Measurements from ENCODE around the gene RNU1-4.
"Not testable (repeated sequence)": the region's sequence is repeated elsewhere in the genome, so short reads cannot be mapped to it uniquely, and the experiment has no call there.

Gene RNU1-4

DNA sequence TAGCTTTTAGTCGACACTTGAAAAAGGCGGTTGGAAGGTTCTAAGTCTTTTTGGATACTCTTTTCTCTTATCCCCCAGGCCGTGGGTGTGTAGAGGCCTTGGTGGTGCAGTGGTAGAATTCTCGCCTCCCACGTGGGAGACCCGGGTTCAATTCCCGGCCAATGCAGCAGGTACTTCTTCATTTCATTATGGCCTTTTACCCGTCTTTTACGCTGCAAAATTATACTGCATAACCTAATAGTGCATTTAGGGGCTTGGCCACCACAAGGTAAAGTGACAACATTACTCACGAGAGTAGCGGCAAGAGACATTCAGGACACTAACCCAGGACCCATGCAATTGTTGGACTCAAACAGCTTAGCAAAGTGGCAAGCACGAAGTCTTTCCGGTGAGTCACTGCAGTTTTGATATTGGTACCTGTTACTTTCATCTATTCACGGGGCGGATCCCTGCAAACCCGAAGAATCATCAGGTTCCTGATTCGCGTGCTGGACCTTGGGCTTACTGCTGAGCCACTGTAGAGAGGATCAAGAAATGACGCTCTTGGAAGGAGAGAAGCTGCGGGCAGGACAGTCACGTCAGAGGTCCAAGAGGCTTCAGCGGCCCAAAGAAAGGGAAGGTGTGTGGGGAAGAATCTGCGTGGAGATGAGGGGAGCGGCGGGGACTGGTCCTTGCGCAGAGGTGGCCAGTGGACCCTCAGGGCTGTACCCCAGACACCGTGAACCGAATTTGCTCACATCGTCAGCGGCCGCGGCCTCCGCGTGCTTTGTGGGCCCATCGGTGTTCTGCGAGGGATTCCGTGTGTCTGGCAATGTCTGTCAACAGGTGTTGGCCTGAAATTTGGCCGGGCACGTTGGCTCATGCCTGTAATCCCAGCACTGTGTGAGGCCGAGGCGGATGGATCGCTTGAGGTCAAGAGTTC, 12.9 kb upstream of the RNU1-4 start:
- TF ChIP-seq, protein P1, sequence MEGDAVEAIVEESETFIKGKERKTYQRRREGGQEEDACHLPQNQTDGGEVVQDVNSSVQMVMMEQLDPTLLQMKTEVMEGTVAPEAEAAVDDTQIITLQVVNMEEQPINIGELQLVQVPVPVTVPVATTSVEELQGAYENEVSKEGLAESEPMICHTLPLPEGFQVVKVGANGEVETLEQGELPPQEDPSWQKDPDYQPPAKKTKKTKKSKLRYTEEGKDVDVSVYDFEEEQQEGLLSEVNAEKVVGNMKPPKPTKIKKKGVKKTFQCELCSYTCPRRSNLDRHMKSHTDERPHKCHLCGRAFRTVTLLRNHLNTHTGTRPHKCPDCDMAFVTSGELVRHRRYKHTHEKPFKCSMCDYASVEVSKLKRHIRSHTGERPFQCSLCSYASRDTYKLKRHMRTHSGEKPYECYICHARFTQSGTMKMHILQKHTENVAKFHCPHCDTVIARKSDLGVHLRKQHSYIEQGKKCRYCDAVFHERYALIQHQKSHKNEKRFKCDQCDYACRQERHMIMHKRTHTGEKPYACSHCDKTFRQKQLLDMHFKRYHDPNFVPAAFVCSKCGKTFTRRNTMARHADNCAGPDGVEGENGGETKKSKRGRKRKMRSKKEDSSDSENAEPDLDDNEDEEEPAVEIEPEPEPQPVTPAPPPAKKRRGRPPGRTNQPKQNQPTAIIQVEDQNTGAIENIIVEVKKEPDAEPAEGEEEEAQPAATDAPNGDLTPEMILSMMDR (IDR thresholded peaks at IDR 0.05) = no peak
- TF ChIP-seq ZFX (IDR thresholded peaks at IDR 0.05; ENCODE audit: borderline replicate concordance) = no peak

DNA sequence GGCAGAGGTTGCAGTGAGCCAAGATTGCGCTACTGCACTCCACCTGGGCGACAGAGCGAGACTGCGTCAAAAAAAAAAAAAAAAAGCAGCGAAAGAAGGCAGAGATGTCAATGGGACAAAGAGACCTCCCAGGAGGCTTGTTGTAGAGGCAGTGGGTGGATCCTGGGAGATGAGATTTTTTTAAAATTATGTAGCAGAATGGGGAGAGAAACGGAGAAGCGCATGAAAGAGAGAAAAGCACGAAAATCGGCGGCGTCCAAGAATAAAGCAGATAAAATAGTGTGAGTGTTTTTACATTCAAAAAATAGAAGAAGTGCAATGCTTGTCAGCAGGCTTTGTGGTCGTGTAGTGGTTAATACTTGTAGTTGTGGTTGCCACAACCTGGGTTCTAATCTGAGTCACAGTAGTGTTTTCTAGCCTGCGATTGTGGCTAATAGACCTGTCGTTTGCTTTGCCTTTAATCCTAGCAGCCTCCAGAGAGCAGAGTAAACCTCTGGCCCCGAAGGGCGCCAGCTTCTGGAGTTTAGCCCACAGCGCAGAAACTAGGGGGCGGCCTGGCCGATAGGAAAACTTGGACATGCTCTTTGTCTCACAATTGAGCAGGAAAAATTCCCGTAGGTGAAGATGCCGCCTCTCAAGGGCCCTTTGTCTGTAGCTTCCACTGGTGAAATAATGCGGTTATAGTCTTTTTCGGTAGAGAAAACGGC, 11.9 kb upstream of the RNU1-4 start:
- H3K27ac ChIP-seq = not testable (repeated sequence)

More for the DNA sequence above, 12.9 kb upstream of the RNU1-4 start:
- H3K27ac ChIP-seq = 0 out of 2 replicates have a peak overlapping the region, but pooled peaks have one; percentile 21

DNA sequence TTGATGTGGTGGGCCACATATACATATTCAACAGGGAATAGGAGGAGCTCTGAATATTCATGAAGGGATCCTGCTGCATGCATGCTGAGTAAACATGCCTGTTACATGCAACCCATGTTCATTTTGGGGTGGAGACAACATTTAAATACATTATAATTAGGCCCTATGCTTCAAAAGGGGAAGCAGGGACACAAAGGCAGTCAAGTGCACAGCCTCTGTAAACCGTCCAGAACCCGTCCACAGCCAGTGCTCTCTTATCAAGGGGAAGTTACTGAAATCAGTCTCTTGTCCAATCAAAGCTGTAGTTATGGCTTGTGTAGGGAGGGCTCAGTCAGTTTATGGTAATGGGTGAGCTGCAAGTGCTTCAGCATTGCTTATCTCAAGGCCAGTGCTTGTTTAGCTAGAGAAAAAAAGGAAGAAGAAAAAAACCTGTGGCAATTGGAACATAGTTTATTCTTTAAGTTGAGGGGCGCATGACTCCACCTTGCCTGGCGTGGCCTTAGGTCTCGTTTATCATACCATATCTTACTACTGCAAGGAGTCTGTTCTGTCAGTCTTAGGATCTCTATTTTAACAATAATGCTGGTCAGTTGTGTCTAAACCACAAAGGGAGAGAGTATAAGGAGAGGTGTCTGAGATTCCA, 7.9 kb upstream of the RNU1-4 start:
- H3K27ac ChIP-seq = not testable (repeated sequence)

DNA sequence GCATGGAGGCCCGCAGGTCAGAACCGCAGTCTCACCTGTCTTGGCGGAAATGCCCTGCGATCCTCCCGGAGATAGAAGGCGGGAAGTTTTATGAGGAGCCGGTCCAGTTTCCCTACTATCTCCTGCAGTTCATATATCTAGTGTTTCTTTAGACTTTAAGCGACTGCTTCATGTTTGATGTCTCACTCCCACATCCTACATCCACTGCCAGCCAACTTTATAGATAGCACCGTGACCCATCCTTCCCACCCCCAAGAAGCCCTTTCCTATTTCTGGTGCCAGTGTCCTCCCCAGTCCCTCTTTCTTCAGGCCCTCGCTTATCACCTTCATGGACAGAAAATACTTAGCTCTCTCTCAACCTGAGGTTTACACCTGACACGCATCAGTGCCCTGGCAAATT, 914 bp downstream of the RNU1-4 start:
- H3K27ac ChIP-seq = not testable (repeated sequence)

DNA sequence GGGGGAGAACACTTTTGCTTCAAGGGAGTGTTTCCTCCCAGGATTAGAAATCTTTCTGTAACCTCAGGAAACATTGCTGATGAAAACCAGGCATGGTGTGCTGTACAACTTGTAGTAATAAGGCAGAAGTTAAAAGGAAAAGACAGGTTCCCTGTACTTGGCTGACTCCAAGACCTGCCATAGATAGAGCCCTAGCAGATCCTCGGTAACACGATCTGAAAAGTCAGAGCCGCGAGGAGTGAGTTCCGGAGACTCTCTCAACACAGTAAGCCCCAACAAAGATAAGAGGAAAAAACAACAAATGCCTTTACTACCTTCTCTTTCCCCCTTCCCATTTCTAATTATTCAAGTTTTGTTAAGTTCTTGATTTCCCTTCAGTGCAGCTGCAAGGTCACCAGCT, 7.3 kb downstream of the RNU1-4 start:
- not testable (repeated sequence) for H3K27ac ChIP-seq

DNA sequence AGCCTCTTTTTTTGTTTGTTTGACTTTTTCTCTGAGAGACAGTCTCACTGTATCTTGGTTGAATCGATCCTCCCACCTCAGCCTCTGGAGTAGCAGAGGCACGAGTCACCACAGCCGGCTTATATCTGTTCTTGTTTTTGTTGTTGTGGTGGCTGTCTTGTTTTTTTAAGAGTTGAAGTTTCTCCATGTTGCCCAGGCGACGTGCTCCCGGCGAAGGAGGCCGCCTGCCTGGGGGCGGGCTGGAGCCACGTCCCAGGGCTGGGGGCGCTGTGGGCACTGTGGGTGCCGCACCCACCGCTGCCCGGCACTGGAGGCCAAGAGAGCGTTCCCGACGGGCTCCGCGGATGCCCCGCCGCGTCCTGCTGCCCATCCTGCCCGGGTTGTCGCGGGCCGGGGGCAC, 8.4 kb downstream of the RNU1-4 start:
- not testable (repeated sequence) for H3K27ac ChIP-seq

DNA sequence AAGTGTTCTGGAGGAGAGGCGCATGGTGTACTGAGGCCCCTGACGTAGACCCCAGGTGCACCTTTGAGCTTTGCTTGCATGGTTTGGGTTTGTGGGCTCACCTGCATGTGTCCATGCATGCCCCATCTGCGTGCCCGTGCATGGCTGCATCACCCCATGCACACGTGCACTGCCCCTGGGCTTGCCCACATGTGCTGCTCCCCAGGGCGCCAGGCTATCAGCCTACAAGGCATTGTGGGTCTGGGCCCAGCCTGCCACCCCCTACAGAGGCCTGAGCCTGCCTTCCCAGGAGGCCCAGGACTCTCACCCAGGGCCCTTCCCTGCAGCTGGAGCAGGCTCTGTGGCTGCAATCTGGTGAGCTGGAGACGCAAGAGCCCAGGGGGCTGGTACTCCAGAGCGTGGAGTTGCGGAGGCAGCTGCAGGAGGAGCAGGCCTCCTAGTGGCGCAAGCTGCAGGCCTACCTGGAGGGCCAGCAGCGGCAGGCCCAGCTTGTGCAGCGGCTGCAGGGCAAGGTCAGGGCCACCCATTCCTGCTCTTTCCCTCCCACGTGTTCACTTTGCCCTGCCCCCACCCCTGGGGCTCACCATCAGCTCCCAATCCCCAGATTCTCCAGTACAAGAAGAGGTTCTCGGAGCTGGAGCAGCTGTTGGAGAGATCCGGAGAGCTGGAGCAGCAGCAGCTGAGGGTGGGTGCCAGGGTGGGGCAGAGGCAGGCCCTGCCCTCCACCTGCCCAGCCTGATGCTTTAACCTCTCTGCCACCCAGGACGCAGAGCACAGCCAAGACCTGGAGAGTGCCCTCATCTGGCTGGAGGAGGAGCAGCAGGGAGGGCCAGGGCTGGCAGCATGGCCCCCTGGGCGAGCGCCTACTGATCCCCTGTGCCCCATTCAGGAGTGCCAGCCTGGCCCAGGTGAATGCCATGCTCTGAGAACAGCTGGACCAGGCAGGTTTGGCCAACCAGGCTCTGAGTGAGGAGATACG, 9.9 kb downstream of the RNU1-4 start:
- not testable (repeated sequence) for H3K27ac ChIP-seq

DNA sequence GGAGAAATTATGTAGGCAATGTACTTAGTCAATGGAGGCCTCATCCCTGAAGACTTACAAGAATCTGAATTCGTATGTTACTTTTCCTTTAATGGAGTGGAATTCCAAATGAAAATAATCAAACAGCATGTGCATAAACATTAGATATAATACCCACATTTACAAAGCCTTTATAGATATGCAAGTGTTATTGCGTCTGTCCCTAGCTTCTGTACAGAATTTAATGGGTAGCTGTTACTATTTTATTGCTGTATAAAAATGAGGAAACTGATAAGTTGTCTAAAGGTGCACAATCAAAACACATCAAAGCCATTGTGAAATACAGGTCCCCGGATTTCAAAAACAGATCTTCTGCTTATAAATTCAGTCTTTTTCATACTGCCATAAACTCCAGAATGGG, 12.5 kb downstream of the RNU1-4 start:
- not testable (repeated sequence) for H3K27ac ChIP-seq

DNA sequence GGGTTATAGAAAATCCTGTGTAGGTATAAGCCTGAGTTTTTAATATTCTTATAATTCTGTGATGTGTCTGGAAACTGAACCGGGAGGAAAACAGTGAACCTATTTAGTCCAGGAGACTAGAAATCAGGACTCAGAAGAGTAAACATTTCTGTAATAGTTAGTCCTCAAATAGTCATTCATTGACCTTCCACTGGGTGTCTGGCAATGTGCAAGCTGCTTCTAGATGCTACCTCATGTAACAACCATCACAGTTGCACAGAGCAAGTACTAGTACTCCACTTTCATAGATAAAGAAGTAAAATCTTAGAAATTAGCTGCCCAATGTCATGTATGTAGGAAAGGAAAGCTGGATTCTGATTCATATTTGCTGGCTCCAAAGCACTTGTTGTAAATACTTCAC, 15.1 kb downstream of the RNU1-4 start:
- H3K27ac ChIP-seq = not testable (repeated sequence)

DNA sequence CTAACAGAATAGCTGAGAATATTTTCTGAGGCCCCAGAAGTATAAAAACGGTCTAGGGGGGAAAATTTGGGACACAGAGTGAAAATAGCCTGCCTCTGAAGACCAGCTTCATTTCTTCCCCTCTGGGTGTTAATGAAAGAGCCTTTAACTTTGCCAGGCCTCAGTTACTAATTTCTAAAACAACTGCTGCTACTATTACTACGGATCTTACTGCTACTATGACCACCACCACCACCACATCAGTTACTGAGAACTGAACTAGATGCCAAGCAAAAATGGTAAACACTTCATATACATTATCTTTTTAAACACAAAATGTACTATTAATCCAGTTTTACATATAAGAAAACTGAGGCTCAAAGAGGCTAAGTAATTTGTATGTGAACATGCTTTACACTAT, 15.6 kb downstream of the RNU1-4 start:
- not testable (repeated sequence) for H3K27ac ChIP-seq

DNA sequence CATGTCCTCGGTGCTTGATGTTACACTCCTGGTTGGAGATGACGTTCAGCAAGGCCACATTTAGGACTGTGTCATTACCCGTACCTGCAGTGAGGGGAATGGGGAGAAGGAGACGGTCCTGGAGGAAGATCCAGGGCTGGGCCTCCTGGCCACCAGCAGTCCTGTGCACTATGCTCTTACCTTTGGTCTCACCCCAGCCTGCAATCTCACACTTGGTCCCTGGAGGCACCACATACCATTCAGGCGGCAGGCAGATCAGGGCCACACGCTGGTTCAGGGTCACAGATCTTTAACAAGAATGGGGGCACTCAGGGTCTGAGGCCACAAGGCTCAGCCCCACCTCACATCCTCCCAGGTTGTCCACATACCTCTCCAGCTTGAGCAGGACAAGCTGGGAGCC, 17.3 kb downstream of the RNU1-4 start:
- H3K27ac ChIP-seq = not testable (repeated sequence)

DNA sequence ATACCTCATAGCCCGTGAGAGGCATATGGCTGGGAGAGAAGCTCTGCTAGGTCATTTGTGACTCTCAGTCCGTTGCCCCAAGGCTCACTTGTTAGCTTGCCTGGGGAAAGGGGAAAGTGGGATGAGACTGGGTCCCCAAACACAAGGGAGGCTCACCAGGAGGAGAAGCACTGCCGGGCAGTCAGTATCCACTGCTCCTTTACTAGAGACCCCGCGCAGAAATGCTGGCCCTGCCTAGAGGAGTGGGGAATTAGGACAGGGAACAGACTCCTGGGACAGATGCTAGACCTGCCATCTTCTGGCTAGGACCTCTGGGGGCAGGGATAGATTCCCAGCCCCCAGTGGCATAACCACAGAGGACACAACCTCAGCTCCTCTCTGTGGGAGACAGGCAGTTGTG, 17.7 kb downstream of the RNU1-4 start:
- not testable (repeated sequence) for H3K27ac ChIP-seq

DNA sequence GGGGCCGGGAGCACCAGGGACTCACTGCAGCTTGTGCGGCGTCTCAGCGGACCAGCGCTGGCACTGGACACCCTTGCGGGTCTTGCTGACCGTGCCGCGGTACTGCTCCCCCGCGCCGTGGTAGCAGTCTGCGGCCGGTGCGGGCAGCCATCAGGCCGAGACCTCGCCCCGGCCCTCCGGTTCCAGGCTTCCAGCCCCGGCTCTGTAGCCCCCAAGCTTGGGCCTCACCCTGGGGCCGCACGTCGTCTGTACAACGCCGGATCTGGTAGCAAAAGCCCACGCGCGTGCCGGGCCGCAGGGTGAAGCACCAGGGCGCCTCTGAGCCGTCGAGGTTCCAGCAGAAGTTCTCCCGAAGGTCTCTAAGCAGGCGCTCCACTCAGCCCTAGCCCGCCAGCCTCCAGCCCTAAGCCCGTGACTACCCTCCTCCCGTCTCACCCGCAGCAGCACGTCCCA, 18.8 kb downstream of the RNU1-4 start:
- H3K27ac ChIP-seq = not testable (repeated sequence)

DNA sequence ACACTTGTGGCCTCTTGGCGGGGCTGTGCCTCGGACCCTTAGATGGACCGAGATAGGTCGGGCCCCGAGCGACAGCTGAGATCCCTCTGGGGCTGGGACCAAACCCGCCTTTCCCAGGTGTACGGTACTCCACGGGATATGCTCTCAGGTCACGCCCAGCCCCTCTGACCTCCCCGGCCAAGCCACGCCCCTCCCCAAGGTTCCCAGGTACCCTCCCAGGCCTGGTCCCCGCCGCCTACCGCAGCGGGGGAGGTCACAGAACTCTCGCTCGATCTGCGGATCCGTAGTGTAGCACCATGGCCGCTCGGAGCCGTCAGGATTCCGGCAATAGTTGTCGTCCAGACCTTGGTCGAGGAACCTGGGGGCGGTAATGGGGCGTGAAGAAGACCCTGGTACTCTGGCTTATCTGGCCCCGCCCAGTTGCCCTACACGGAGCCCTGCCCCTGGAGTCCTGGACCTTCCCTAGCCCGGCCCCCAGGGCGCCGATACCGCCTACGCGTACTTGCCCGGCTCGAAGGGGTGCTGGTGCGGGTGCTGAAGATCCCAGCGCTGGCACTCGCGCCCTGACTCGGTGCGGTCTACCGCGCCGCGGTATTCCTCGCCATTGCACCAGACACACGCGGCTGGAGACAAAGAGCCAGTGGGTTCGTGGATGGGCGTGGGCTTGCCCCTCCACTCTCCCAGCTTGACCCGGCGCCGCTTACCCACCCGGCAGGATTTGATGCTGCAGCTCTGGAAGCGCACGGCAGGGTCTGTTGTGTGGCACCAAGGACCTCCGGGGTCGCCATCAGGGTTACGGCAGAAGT, 19.5 kb downstream of the RNU1-4 start:
- not testable (repeated sequence) for H3K27ac ChIP-seq

DNA sequence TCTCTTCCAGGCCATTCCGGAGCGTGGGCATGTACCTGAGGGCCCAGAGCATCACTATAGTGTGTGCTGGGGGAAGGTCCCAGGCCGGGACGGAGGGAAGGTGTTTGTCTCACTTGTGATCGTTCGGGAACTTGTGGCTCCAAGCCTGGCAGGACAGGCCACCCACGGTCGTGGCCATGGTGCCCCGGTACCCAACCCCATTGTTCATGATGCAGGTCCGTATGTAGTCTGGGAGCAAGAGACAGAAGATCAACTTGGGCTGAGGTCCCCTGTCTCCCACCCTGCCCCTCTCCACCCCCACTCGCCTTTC, 20.1 kb downstream of the RNU1-4 start:
- not testable (repeated sequence) for H3K27ac ChIP-seq

DNA sequence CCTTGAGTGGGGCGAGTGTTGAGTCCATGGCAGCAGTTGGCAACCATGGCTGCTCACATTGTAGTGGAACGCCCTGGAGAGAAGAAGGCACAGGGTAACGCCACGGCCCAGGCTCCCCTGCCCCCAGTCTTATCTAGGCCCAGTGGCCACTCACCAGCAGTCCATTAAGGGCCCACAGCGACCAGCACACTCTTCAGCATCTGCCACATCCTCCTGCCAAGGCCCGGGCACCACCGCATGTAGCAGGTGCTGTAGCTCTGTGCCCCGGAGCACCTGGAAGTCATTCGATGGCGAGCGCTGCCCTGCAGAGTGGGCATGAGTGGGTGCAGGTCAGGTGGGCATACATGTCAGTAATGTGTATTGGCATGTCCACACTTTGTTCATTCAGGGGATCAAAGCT, 20.5 kb downstream of the RNU1-4 start:
- H3K27ac ChIP-seq = not testable (repeated sequence)

DNA sequence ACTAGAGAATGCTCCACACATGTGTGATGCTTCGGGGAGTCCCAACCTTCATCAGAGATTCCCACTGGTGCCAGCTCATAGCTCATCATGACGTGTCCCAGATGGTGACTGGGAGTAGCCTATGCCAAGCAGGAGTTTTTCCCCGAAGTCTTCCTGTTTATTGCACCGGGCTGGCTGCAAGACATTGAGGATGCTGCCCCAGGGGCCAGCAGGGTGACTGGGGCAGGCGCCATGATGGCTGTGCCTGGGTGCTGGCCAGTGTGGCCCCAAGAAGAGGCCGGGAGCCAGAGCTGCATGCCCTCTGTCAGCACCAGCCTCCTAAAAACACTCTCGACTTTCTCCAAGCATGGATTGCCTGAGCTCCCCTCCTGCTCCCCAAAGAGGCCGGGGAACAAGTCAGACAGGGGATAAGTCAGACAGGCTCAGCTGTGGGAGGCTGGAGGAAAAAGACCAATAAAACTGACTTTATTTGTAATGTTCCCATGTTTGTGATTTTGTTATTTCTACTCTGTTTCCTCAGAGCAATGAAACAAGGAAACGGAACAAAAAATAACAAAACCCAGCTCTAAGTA, 24.0 kb downstream of the RNU1-4 start:
- H3K27ac ChIP-seq = peak overlapping the region; percentile 73

All from 22Rv1 (cell line).